GM12878 (cell line): Measurements from ENCODE around the gene SYPL2. TPM values are rescaled to one million over a fixed set of nuclear protein-coding genes. Genes with fewer than 3 reads are reported as not detected.

Experiments used
- ATAC-seq: fragments of 200-7000 bp; cut with Tn5 transposase; 3 replicates; pipeline ENCODE4 v1.9.1; 2020; ENCODE audit warnings: mild to moderate bottlenecking, moderate library complexity
- BruUV-seq: library from RNA; stranded (reverse); fragments of 400-500 nt; replicated peaks from 2 replicates; lab custom pipeline; 2021; lab: Mats Ljungman, UMichigan
- CTCF ChIA-PET: fragments of 300-600 bp; sonication (Branson Sonifier 250); formaldehyde crosslinking; extraction: SDS; loops from one replicate; lab custom pipeline; 2021; ENCODE audit warnings: inconsistent platforms; lab: Yijun Ruan, JAX
- POLR2A ChIA-PET: fragments of 350-600 bp; formaldehyde crosslinking; extraction: SDS; loops from one replicate; lab custom pipeline; 2021; ENCODE audit warnings: inconsistent platforms; lab: Charles Lee
- RAD21 ChIA-PET: fragments of 300-600 bp; sonication (Branson Sonifier 250); formaldehyde crosslinking; loops from one replicate; lab custom pipeline; 2023; ENCODE audit warnings: antibody characterized with exemption; ENCODE audit not compliant: unreplicated experiment; lab: Charles Lee
- SMC1A ChIA-PET: fragments of 300-600 bp; sonication (Branson Sonifier 250); formaldehyde crosslinking; loops from one replicate; lab custom pipeline; 2023; ENCODE audit not compliant: unreplicated experiment, uncharacterized antibody; lab: Charles Lee
- DNase-seq: peaks from one replicate; pipeline ENCODE4 v3.0.0-alpha.2; 2011; ENCODE audit warnings: low read depth, low spot score
- FAIRE-seq: peaks from 3 replicates; lab custom pipeline; 2011; peaks lifted over from hg19 to GRCh38; lab: Jason Lieb, UNC
- H2AFZ ChIP-seq: 2 replicates; pipeline ENCODE4 v1.6.0; 2011; ENCODE audit warnings: low read depth, low read length, control low read depth; ENCODE audit not compliant: control insufficient read depth
- H3K27ac ChIP-seq: 2 replicates; pipeline ENCODE4 v1.5.1; 2011; ENCODE audit warnings: control low read depth; ENCODE audit not compliant: control insufficient read depth, insufficient read depth
- H3K27me3 ChIP-seq, 2 experiments: replicated peaks in 1 of 2; 2 replicates each; pipeline versions ENCODE4 v1.6.0 to v1.6.1; 2011; ENCODE audit warnings: low read length in 1 of 2; ENCODE audit not compliant: control insufficient read depth in 2 of 2, insufficient read depth in 2 of 2
- H3K36me3 ChIP-seq, 2 experiments: 2 replicates each; pipeline ENCODE4 v1.5.1; 2011; ENCODE audit warnings: low read length in 1 of 2; ENCODE audit not compliant: control insufficient read depth in 2 of 2, insufficient read depth in 2 of 2
- H3K4me1 ChIP-seq: 2 replicates; pipeline ENCODE4 v1.6.1; 2011; ENCODE audit warnings: mild to moderate bottlenecking, low read length, moderate library complexity, mixed read lengths; ENCODE audit not compliant: control insufficient read depth, insufficient read depth
- H3K4me2 ChIP-seq: 2 replicates; pipeline ENCODE4 v1.6.0; 2011; ENCODE audit warnings: control low read depth; ENCODE audit not compliant: control insufficient read depth, insufficient read depth
- H3K4me3 ChIP-seq: fragments of 200-600 bp; sonication (generic); 2 replicates; pipeline ENCODE4 v1.5.1; 2016
- H3K79me2 ChIP-seq: 2 replicates; pipeline ENCODE4 v1.6.0; 2011; ENCODE audit warnings: low read length; ENCODE audit not compliant: control insufficient read depth, insufficient read depth
- H3K9ac ChIP-seq: 2 replicates; pipeline ENCODE4 v1.8.0; 2011; ENCODE audit warnings: low read length, control low read depth, mixed read lengths; ENCODE audit not compliant: control insufficient read depth, insufficient read depth
- H3K9me3 ChIP-seq: replicated peaks from 3 replicates; pipeline ENCODE4 v1.5.1; 2011; ENCODE audit warnings: mild to moderate bottlenecking, low read length; ENCODE audit not compliant: control insufficient read depth, insufficient read depth
- H4K20me1 ChIP-seq: 2 replicates; pipeline ENCODE4 v1.6.0; 2011; ENCODE audit not compliant: control insufficient read depth, insufficient read depth
- CEBPB ChIP-seq, 2 experiments: fragments of 150-350 bp in 1 of 2; IDR thresholded peaks; 2 replicates each; pipeline ENCODE4 v1.6.1; 2012 to 2014; ENCODE audit warnings: low read depth in 2 of 2, low read length in 2 of 2, borderline replicate concordance in 1 of 2, inconsistent platforms in 1 of 2
- IKZF2 ChIP-seq, 2 experiments: fragments of 450-650 bp; IDR thresholded peaks; 2 replicates each; pipeline ENCODE4 v1.6.1; 2017; ENCODE audit warnings: mild to moderate bottlenecking in 2 of 2, moderate library complexity in 2 of 2
- KDM1A ChIP-seq: fragments of 200-600 bp; sonication (generic); IDR thresholded peaks from 2 replicates; pipeline ENCODE4 v1.6.1; 2016; ENCODE audit warnings: borderline replicate concordance
- NFXL1 ChIP-seq: fragments of 450-650 bp; IDR thresholded peaks from 2 replicates; pipeline ENCODE4 v1.6.1; 2017; ENCODE audit warnings: antibody characterized with exemption, mild to moderate bottlenecking, borderline replicate concordance
- RELA ChIP-seq: fragments of 450-650 bp; IDR thresholded peaks from 2 replicates; pipeline ENCODE4 v1.8.0; 2014; ENCODE audit warnings: borderline replicate concordance; ENCODE audit not compliant: partially characterized antibody
- SREBF2 ChIP-seq: IDR thresholded peaks from 2 replicates; pipeline ENCODE4 v1.6.1; 2012; ENCODE audit warnings: mild to moderate bottlenecking, low read length
- WRNIP1 ChIP-seq: IDR thresholded peaks from 2 replicates; pipeline ENCODE4 v1.6.1; 2011; ENCODE audit warnings: low read depth, low read length, improper control_type of control experiment, borderline replicate concordance
- ZNF384 ChIP-seq: IDR thresholded peaks from 2 replicates; pipeline ENCODE4 v1.6.1; 2012; ENCODE audit warnings: low read depth, mild to moderate bottlenecking, low read length, improper control_type of control experiment, borderline replicate concordance
- WGBS: methylation state at CpG from one replicate; pipeline ENCODE4 v1.1.6; 2016; ENCODE audit warnings: low lambda C conversion rate; ENCODE audit not compliant: insufficient replicate concordance, insufficient coverage; ENCODE audit errors: missing lambda C conversion rate; 5-methylcytosine and 5-hydroxymethylcytosine counted together
- in situ Hi-C: fragments of 300-500 bp; cut with MboI; formaldehyde crosslinking; loops from 9 replicates; pipeline ENCODE4 v1.14.3; 2018; ENCODE audit warnings: mixed read lengths
- intact Hi-C: fragments of 100-400 bp; cut with micrococcal nuclease; formaldehyde crosslinking; loops from one replicate; pipeline ENCODE4 v1.14.2; 2022; ENCODE audit not compliant: unreplicated experiment
- polyA plus RNA-seq, 11 experiments: library from polyadenylated mRNA; depleted of rRNA in 4 of 11; unstranded in 6 of 11; stranded (reverse) in 5 of 11; fragments of >200 nt; fragmentation: Nextera tagmentation in 4 of 11; fragmentation: Illumina TruSeq in 1 of 11; extraction: Ambion mirVana in 4 of 11; extraction: Trizol in 1 of 11; gene quantifications; 1 replicate in 1 of 11; 2 replicates in 10 of 11; pipeline versions ENCODE4 v1.2.1 to v1.2.3, GENCODE V29; 2011 to 2016; ENCODE audit warnings: inconsistent platforms in 2 of 11, missing spikeins in 2 of 11, low read depth in 1 of 11
- total RNA-seq, 4 experiments: library from RNA; depleted of rRNA in 3 of 4; stranded (reverse); fragments of >200 nt in 3 of 4; fragmentation: Illumina TruSeq in 1 of 4; extraction: Trizol in 1 of 4; gene quantifications; 2 replicates each; pipeline versions ENCODE4 v1.2.1 to v1.2.3, GENCODE V29; 2013 to 2021
- TF ChIP-seq, protein P1 (sequence below): IDR thresholded peaks from 2 replicates; pipeline ENCODE4 v1.6.1; 2011; ENCODE audit warnings: mild to moderate bottlenecking, low read depth, low read length, moderate library complexity; ENCODE audit not compliant: insufficient replicate concordance
- TF ChIP-seq, protein P2 (sequence below): fragments of 450-650 bp; conservative IDR thresholded peaks from 2 replicates; pipeline ENCODE4 v1.6.1; 2017; ENCODE audit warnings: mild to moderate bottlenecking, moderate library complexity

Gene SYPL2
- total and polyA plus RNA-seq, 10 of the 15 experiments (the other 5 are each of a cell fraction or from before 2014, with no cell fraction given), result 0.04 to 0.11 (median 0.06) TPM; not detected in 3

DNA sequence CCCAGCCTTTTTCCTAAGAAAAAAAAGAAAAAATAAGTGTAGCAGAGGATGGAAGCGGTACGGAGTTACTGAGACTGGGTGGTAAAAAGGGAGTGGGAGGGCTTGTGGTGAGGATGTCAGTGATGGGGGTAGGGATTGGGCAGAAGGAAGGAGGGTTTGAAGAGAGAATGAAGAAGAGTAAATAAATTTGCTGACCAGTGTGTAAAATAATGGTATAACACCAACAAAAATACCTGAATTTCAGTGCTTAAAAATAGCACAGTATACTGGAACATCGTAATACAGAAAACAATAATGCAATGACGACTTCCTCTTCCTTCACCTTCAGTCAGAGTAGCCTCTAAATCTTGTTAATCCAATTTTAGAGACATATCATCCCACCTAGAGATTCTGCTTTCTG lies 18.8 kb upstream of the SYPL2 start:
- ChIA-PET CTCF (interaction anchor here (0.7 to 1.0 kb wide), 3 partner anchors 47 to 296 kb away, joined by 3 read pairs; no protein-coding TSS in a partner anchor), SMC1A (no interaction called here), RAD21 (no interaction called here), POLR2A (no interaction called here)
- no peaks in the 10 kb centered on the region for H3K79me2 ChIP-seq
- no peak overlapping the region for H3K9ac ChIP-seq
- no peaks in the 10 kb centered on the region for H3K9me3 ChIP-seq
- BruUV-seq, result no TSS peak
- no peaks in the 10 kb centered on the region for H3K27me3 ChIP-seq
- no peak overlapping the region for H3K4me2 ChIP-seq
- H2AFZ ChIP-seq, result no peak overlapping the region
- FAIRE-seq, result no peak
- WGBS, result 5% methylated on average over 4 of the region's 4 CpGs
- H4K20me1 ChIP-seq, result no peaks in the 10 kb centered on the region
- TF ChIP-seq IKZF2 (IDR thresholded peaks at IDR 0.05) (no peak), SREBF2 (no peak), ZNF384 (no peak), KDM1A (no peak), NFXL1 (no peak)
- in situ Hi-C loops, result no loop called here
- ATAC-seq, result no peak
- no peaks in the 10 kb centered on the region for H3K4me1 ChIP-seq
- no peaks in the 10 kb centered on the region for H3K36me3 ChIP-seq
- DNase-seq, result no peak
- no peak overlapping the region for H3K27ac ChIP-seq
- H3K4me3 ChIP-seq, result no peak overlapping the region
- intact Hi-C loops, result no loop called here

DNA sequence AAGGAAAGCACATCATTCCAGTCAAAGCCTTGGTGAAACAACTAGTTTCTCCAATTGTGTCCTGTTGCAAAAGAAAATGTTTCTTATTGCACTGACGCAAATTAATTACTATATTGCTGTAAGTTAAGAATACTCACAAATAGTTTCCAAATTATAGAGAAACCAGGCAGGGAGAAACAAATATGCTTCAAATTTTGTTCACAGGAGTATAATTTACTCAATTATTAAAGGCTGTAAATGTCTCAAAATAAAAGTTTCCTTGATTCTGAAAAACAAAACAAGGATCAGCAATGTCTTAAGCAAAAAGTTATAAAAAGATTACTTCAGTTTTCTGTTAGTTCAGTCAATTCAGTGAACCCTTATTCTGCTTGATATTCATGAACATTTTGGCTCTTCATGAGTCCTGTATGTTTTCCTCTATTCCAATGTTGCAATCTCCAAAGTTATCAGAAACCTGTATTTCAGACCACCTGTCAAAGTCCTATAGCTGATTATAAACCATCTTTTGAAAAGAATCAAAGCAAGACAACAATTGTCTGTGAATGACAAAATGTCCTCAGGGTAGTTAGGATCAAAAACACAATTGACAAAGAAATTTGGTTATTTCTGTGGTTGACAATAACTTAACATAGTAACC lies 11.7 kb upstream of the SYPL2 start:
- POLR2A ChIA-PET, result no interaction called here
- no peak for FAIRE-seq
- no peaks in the 10 kb centered on the region for H3K36me3 ChIP-seq
- H3K4me3 ChIP-seq, result no peak overlapping the region
- RAD21 ChIA-PET, result no interaction called here
- DNase-seq, result no peak
- no peaks in the 10 kb centered on the region for H4K20me1 ChIP-seq
- no peak overlapping the region for H3K9ac ChIP-seq
- no peak for ATAC-seq
- no peak overlapping the region for H3K4me2 ChIP-seq
- no peaks in the 10 kb centered on the region for H3K27me3 ChIP-seq
- SMC1A ChIA-PET, result no interaction called here
- CTCF ChIA-PET, result interaction anchor here (1.2 kb wide), 1 partner anchor 77 kb away, joined by 4 read pairs; no protein-coding TSS in a partner anchor
- no TSS peak for BruUV-seq
- in situ Hi-C loops, result no loop called here
- no peaks in the 10 kb centered on the region for H3K4me1 ChIP-seq
- 15% methylated on average over 1 of the region's 1 CpG for WGBS
- no peaks in the 10 kb centered on the region for H3K79me2 ChIP-seq
- TF ChIP-seq, protein P1, sequence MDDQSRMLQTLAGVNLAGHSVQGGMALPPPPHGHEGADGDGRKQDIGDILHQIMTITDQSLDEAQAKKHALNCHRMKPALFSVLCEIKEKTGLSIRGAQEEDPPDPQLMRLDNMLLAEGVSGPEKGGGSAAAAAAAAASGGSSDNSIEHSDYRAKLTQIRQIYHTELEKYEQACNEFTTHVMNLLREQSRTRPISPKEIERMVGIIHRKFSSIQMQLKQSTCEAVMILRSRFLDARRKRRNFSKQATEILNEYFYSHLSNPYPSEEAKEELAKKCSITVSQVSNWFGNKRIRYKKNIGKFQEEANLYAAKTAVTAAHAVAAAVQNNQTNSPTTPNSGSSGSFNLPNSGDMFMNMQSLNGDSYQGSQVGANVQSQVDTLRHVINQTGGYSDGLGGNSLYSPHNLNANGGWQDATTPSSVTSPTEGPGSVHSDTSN, result no peak
- TF ChIP-seq WRNIP1, result no peak
- TF ChIP-seq CEBPB (IDR thresholded peaks at IDR 0.05; ENCODE audit: borderline replicate concordance in 1 of 2, low read depth in 2 of 2, low read length in 2 of 2), result no peak
- TF ChIP-seq, protein P2, sequence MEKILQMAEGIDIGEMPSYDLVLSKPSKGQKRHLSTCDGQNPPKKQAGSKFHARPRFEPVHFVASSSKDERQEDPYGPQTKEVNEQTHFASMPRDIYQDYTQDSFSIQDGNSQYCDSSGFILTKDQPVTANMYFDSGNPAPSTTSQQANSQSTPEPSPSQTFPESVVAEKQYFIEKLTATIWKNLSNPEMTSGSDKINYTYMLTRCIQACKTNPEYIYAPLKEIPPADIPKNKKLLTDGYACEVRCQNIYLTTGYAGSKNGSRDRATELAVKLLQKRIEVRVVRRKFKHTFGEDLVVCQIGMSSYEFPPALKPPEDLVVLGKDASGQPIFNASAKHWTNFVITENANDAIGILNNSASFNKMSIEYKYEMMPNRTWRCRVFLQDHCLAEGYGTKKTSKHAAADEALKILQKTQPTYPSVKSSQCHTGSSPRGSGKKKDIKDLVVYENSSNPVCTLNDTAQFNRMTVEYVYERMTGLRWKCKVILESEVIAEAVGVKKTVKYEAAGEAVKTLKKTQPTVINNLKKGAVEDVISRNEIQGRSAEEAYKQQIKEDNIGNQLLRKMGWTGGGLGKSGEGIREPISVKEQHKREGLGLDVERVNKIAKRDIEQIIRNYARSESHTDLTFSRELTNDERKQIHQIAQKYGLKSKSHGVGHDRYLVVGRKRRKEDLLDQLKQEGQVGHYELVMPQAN, result no peak
- TF ChIP-seq RELA, result no peak
- TF ChIP-seq, all 136 proteins: peak for 0
- intact Hi-C loops, result no loop called here
- H3K27ac ChIP-seq, result no peak overlapping the region
- H2AFZ ChIP-seq, result no peak overlapping the region
- no peaks in the 10 kb centered on the region; the same call in 2 of the 3 replicates for H3K9me3 ChIP-seq
